Karpas-422 (cell line): ENCODE results near the gene PIGT. TPM values are rescaled to one million over a fixed set of nuclear protein-coding genes. Genes with fewer than 3 reads are reported as not detected.

Source experiments
- DNase-seq: peaks from one replicate; pipeline ENCODE4 v3.0.0-alpha.2; 2015
- H2AFZ ChIP-seq: fragments of 200-600 bp; sonication (generic); 2 replicates; pipeline ENCODE4 v1.6.1; 2014; ENCODE audit warnings: antibody characterized with exemption, low read length, mixed read lengths
- H3K27ac ChIP-seq: fragments of 200-600 bp; sonication (generic); 2 replicates; pipeline ENCODE4 v1.5.1; 2014; ENCODE audit warnings: mild to moderate bottlenecking, low read length, moderate library complexity
- H3K27me3 ChIP-seq: fragments of 200-600 bp; sonication (generic); 2 replicates; pipeline ENCODE4 v1.6.1; 2014; ENCODE audit warnings: low read length, mixed read lengths
- H3K36me3 ChIP-seq: fragments of 200-600 bp; sonication (generic); 2 replicates; pipeline ENCODE4 v1.6.1; 2014; ENCODE audit warnings: low read length, mixed read lengths; ENCODE audit not compliant: insufficient read depth
- H3K4me1 ChIP-seq: fragments of 200-600 bp; sonication (generic); 2 replicates; pipeline ENCODE4 v1.6.1; 2014; ENCODE audit warnings: mild to moderate bottlenecking, low read length, mixed read lengths
- H3K4me2 ChIP-seq: fragments of 200-600 bp; sonication (generic); 2 replicates; pipeline ENCODE4 v1.6.1; 2014; ENCODE audit warnings: low read length, low read depth, mild to moderate bottlenecking; ENCODE audit not compliant: poor library complexity, severe bottlenecking
- H3K4me3 ChIP-seq: fragments of 200-600 bp; sonication (generic); 2 replicates; pipeline ENCODE4 v1.5.1; 2014; ENCODE audit warnings: mild to moderate bottlenecking, antibody characterized with exemption, low read length, mixed read lengths
- H3K79me2 ChIP-seq: fragments of 200-600 bp; sonication (generic); 2 replicates; pipeline ENCODE4 v1.6.1; 2014; ENCODE audit warnings: mild to moderate bottlenecking, low read length, mixed read lengths
- H3K9ac ChIP-seq: fragments of 200-600 bp; sonication (generic); 2 replicates; pipeline ENCODE4 v1.6.0; 2014; ENCODE audit warnings: low read length
- H3K9me2 ChIP-seq: fragments of 200-600 bp; sonication (generic), shearing (Covaris generic); replicated peaks from 2 replicates; pipeline ENCODE4 v1.6.0; 2014; ENCODE audit warnings: mild to moderate bottlenecking, low read length, moderate library complexity; ENCODE audit not compliant: insufficient read depth
- H3K9me3 ChIP-seq: fragments of 300-700, 200-600 bp; sonication (generic); 2 replicates; pipeline ENCODE4 v1.6.1; 2014; ENCODE audit warnings: low read length, mixed read lengths
- H4K20me1 ChIP-seq: fragments of 200-600 bp; sonication (generic); 2 replicates; pipeline ENCODE4 v1.6.1; 2014; ENCODE audit warnings: mild to moderate bottlenecking, antibody characterized with exemption, low read length, low read depth; ENCODE audit not compliant: insufficient read depth
- total RNA-seq: library from RNA; depleted of rRNA; stranded (reverse); fragments of >200 nt; shearing (Covaris generic); gene quantifications from 2 replicates; pipeline ENCODE4 v1.2.3, GENCODE V29; 2014; ENCODE audit warnings: low replicate concordance

Gene PIGT
- total RNA-seq, 1 experiment from 2014 or later = 80.1 TPM

DNA sequence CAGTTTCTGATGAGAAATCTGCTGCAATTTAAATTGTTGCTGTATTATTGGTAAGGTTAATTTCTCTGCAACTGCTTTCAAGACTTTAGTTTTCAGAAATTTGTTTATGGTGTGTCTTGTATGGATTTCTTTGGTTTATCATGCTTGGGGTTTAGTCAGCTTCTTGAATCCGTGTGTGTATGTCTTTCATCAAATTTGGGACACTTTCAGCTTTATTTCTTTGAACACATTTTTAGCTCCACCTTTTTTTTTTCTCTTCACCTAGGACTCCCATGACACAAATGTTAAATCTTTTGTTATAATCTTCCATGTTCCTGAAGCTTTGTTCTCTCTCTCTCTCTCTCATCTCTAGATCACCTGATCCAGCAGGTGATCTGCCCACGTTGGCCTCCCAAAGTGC is 24.4 kb upstream of the PIGT start:
- H3K9ac ChIP-seq = no peak overlapping the region
- H3K4me2 ChIP-seq = no peak overlapping the region
- no peaks in the 10 kb centered on the region for H3K9me2 ChIP-seq
- DNase-seq = no peak
- no peaks in the 10 kb centered on the region for H3K9me3 ChIP-seq
- no peaks in the 10 kb centered on the region for H3K27me3 ChIP-seq
- H3K27ac ChIP-seq = no peak overlapping the region
- H3K4me1 ChIP-seq = no peaks in the 10 kb centered on the region
- no peak overlapping the region for H2AFZ ChIP-seq
- no peak overlapping the region for H3K4me3 ChIP-seq
- H3K79me2 ChIP-seq = no peaks in the 10 kb centered on the region
- no peaks in the 10 kb centered on the region for H3K36me3 ChIP-seq
- no peaks in the 10 kb centered on the region for H4K20me1 ChIP-seq

DNA sequence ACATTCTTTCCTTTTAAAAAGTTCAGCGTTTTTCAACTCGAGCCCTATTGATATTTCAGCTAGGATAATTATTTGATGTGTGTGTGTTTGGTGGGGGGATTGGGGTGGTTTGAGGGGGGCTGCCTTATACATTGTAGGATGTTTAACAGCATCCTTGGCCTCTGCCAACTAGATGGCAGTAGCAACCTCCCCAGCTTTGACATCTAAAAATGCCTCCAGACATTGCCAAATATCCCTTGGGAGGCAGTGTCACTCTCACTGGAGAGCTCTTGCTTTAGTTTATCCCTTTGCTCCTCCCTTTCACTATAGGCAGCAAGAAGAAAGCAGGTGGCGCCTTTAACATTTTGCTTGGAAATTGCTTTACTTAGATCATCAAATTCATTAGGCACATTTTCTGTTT is 23.2 kb upstream of the PIGT start:
- DNase-seq = no peak
- Histone ChIP-seq H3K27ac (no peak overlapping the region), H3K9ac (no peak overlapping the region), H3K9me2 (no peaks in the 10 kb centered on the region), H3K27me3 (no peaks in the 10 kb centered on the region), H2AFZ (no peak overlapping the region), H3K9me3 (no peaks in the 10 kb centered on the region), H4K20me1 (no peaks in the 10 kb centered on the region), H3K4me1 (no peaks in the 10 kb centered on the region), H3K36me3 (no peaks in the 10 kb centered on the region), H3K79me2 (no peaks in the 10 kb centered on the region), H3K4me2 (no peak overlapping the region), H3K4me3 (no peak overlapping the region)

DNA sequence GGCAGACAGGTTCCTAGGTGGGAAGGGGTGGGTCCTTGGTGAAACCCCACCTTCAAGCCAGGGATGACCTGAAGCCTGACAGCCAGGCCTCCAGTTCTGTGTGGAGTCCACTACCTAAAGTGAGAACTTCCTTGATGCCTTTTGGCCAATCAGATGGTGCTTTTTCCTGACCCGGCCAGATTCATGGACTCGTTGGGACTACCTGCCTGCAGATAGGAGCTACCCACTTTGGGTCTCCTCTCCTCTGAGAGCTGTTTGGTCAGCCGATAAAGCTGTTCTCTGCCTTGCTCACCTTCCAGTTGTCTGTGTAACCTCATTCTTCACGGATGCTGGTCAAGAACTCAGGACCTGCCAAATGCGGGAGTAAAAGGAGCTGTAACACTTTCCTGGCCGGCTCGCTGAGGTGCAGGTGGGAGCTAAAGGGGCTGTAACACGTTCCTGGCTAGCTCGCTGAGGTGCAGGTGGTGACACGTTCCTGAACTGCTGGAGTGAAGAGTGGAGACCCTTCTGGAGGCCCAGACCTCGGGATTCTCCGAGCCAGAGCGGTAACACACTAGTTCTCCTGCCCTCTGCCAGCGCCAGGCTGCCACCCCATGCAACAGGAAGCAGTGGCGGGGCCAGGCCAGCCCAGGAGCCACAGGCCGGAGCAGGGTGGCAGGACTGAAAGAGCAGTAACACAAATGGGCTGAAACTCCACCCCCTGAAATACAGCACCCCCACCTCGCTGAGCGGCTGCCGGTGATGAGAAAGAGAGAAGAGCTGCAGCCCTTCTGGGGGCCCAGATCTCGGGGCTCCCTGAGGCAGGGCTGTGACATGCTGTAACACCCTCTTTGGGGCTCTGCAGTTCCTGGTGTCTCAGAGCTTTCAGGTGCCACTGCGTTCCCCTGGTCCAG is 21.5 kb upstream of the PIGT start:
- Histone ChIP-seq H3K4me3 (no peak overlapping the region), H3K9ac (no peak overlapping the region), H3K36me3 (no peaks in the 10 kb centered on the region), H3K9me3 (no peaks in the 10 kb centered on the region), H4K20me1 (no peaks in the 10 kb centered on the region), H3K9me2 (no peaks in the 10 kb centered on the region), H3K79me2 (no peaks in the 10 kb centered on the region), H2AFZ (no peak overlapping the region), H3K27ac (no peak overlapping the region), H3K27me3 (no peaks in the 10 kb centered on the region), H3K4me2 (no peak overlapping the region), H3K4me1 (no peaks in the 10 kb centered on the region)
- DNase-seq = no peak

DNA sequence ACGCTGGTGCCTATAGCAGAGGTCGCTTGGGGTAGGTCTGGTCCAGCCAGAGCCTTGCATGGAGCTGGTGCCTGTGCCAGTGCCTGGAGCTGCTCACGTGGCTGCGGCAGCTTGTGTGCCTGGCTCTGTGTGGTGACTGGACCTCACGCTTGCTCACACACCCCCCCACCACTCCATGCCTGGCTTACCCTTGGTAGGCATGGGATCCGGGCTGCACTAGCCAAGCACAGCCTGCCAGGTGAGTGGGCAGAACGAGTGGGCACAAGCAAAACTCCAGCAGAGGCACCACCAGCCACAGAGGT is 20.9 kb upstream of the PIGT start:
- Histone ChIP-seq H3K27ac (no peak overlapping the region), H3K4me2 (no peak overlapping the region), H3K9me3 (no peaks in the 10 kb centered on the region), H3K4me3 (no peak overlapping the region), H3K36me3 (no peaks in the 10 kb centered on the region), H3K27me3 (no peaks in the 10 kb centered on the region), H3K79me2 (no peaks in the 10 kb centered on the region), H3K4me1 (no peaks in the 10 kb centered on the region), H2AFZ (no peak overlapping the region), H3K9me2 (no peaks in the 10 kb centered on the region), H3K9ac (no peak overlapping the region), H4K20me1 (no peaks in the 10 kb centered on the region)
- DNase-seq = no peak

DNA sequence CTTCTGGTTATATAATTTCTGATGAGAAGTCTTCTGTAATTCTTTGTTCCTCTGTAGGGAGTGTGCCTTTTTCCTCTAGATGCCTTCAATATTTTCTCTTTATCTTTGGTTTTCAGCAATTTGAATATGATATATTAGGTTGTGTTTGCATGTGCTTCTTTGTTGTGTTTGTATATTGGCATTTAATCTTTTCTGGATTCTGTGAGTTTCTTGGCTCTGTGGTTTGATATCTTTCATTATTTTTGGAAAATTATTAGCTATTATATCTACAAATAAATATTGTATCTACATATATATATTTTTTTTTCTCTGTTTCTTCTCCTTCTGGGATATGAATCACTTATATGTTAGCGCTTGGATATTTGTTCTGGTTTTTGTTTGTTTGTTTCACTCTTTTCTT is 16.9 kb upstream of the PIGT start:
- no peak overlapping the region for H3K27ac ChIP-seq
- H3K27me3 ChIP-seq = no peaks in the 10 kb centered on the region
- no peak overlapping the region for H3K9ac ChIP-seq
- H4K20me1 ChIP-seq = no peaks in the 10 kb centered on the region
- no peak overlapping the region for H3K4me3 ChIP-seq
- no peak for DNase-seq
- no peak overlapping the region for H2AFZ ChIP-seq
- no peaks in the 10 kb centered on the region for H3K9me2 ChIP-seq
- no peaks in the 10 kb centered on the region; the same call in 1 of the 2 replicates for H3K36me3 ChIP-seq
- H3K4me2 ChIP-seq = no peak overlapping the region
- H3K79me2 ChIP-seq = no peaks in the 10 kb centered on the region
- peaks cover 4% of the 10 kb centered on the region; the same call in 1 of the 2 replicates for H3K9me3 ChIP-seq
- H3K4me1 ChIP-seq = no peaks in the 10 kb centered on the region

DNA sequence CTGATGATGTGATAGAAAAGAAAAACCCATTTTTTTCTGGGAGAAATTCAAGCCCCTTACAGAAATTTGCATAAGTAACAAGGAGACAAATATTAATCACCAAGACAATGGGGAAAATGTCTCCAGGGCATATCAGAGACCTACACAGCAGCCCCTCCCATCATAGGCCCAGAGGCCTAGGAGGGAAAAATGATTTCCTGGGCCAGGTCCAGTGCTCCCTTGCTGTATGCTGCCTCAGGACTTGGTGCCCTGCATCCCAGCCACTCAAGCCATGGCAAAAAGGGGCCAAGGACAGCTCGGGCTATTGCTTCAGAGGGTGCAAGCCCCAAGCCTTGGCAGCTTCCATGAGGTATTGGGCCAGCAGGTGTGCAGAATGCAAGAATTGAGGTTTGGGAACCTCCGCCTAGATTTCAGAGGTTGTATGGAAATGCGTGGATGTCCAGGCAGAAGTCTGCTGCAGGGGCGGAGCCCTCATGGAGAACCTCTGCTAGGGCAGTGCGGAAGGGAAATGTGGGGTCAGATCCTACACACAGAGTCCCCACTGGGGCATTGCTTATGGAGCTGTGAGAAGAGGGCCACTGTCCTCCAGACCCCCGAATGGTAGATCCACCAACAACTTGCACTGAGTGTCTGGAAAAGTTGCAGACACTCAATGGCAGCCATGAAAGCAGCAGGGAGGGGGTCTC is 15.5 kb upstream of the PIGT start:
- Histone ChIP-seq H4K20me1 (no peaks in the 10 kb centered on the region), H3K9me2 (no peaks in the 10 kb centered on the region), H3K4me1 (no peaks in the 10 kb centered on the region), H3K9me3 (peaks cover 4% of the 10 kb centered on the region; the same call in 1 of the 2 replicates), H3K4me3 (no peak overlapping the region), H3K27ac (no peak overlapping the region), H3K9ac (no peak overlapping the region), H3K36me3 (no peaks in the 10 kb centered on the region; the same call in 1 of the 2 replicates), H3K4me2 (no peak overlapping the region), H3K27me3 (no peaks in the 10 kb centered on the region), H2AFZ (no peak overlapping the region), H3K79me2 (no peaks in the 10 kb centered on the region)
- DNase-seq = no peak

DNA sequence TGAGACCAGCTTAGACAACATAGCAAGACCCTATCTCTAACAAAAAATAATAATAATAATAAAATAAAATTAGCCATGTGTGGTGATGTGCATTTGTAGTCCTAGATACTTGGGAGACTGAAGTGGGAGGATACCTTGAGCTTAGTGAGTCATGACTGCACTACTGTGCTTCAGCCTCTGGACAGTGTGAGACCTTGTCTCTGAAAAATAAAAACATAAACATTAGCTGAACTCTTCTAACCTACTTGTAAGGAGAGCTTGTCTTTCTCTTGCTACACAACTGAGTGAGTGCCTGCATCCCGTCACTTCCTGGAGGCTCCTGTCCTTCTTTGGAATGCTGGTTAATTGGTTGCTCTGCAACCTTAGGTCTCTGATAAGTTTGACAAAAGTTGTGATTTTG is 13.0 kb upstream of the PIGT start:
- no peak overlapping the region for H3K27ac ChIP-seq
- H3K79me2 ChIP-seq = no peaks in the 10 kb centered on the region
- no peak overlapping the region for H3K9ac ChIP-seq
- H2AFZ ChIP-seq = no peak overlapping the region
- H3K9me2 ChIP-seq = no peaks in the 10 kb centered on the region
- H3K27me3 ChIP-seq = no peaks in the 10 kb centered on the region
- no peak overlapping the region for H3K4me3 ChIP-seq
- H3K9me3 ChIP-seq = peaks cover 4% of the 10 kb centered on the region; the same call in 1 of the 2 replicates
- H4K20me1 ChIP-seq = no peaks in the 10 kb centered on the region; the same call in 1 of the 2 replicates
- H3K36me3 ChIP-seq = no peaks in the 10 kb centered on the region; the same call in 1 of the 2 replicates
- H3K4me1 ChIP-seq = no peaks in the 10 kb centered on the region
- no peak for DNase-seq
- H3K4me2 ChIP-seq = no peak overlapping the region

DNA sequence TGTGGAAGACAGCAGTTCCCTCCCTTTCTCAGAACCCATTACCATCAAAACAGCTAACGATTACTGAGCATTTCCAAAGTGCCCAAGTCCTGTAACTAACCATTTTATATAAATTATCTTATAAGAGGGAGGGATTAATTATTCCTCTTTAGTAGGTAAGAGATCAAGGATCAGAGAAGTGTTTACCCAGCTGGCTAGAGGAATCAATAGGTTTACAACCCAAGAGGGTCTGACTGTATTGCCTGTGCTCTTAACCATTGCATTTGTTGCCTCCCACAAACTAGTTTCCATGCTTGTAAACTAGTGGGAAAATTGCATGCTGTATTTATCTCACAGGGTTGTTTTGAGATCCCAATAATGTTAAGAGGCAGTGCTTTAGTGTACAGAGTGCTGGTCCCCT is 11.5 kb upstream of the PIGT start:
- Histone ChIP-seq H3K9ac (no peak overlapping the region), H2AFZ (no peak overlapping the region), H4K20me1 (no peaks in the 10 kb centered on the region; the same call in 1 of the 2 replicates), H3K4me1 (no peaks in the 10 kb centered on the region), H3K27me3 (no peaks in the 10 kb centered on the region), H3K36me3 (no peaks in the 10 kb centered on the region; the same call in 1 of the 2 replicates), H3K4me3 (no peak overlapping the region), H3K4me2 (no peak overlapping the region), H3K9me3 (peaks cover 4% of the 10 kb centered on the region; the same call in 1 of the 2 replicates), H3K79me2 (no peaks in the 10 kb centered on the region), H3K9me2 (no peaks in the 10 kb centered on the region), H3K27ac (no peak overlapping the region)
- DNase-seq = no peak
